HepG2 (cell line): ENCODE results near the gene NMT2. TPM values are rescaled to one million over a fixed set of nuclear protein-coding genes. Genes with fewer than 3 reads are reported as not detected.
A peak's percentile ranks its signal among the peaks of the same experiment; 100 is the strongest.

Experiments
- BRCA1 ChIP-seq: sonication (generic); formaldehyde crosslinking; IDR thresholded peaks from 2 replicates; pipeline ENCODE4 v1.4.0; 2020; ENCODE audit warnings: missing genetic modification reagents
- CAMTA2 ChIP-seq: sonication (generic); formaldehyde crosslinking; IDR thresholded peaks from 2 replicates; pipeline ENCODE4 v1.4.0; 2020; ENCODE audit warnings: mild to moderate bottlenecking, missing genetic modification reagents, borderline replicate concordance
- GLMP ChIP-seq: sonication (generic); formaldehyde crosslinking; IDR thresholded peaks from 2 replicates; pipeline ENCODE4 v1.9.0; 2021; ENCODE audit warnings: missing genetic modification reagents, mild to moderate bottlenecking, borderline replicate concordance
- KMT2A ChIP-seq: sonication (generic); formaldehyde crosslinking; IDR thresholded peaks from 2 replicates; pipeline ENCODE4 v1.4.0; 2020; ENCODE audit warnings: missing genetic modification reagents
- PRDM15 ChIP-seq: sonication (generic); formaldehyde crosslinking; IDR thresholded peaks from 2 replicates; pipeline ENCODE4 v1.4.0; 2020; ENCODE audit warnings: missing genetic modification reagents
- SRY ChIP-seq: sonication (generic); formaldehyde crosslinking; IDR thresholded peaks from 2 replicates; pipeline ENCODE4 v1.8.0; 2022; ENCODE audit warnings: mild to moderate bottlenecking, missing genetic modification reagents
- UBTF ChIP-seq: sonication (generic); formaldehyde crosslinking; IDR thresholded peaks from 2 replicates; pipeline ENCODE4 v1.4.0; 2020; ENCODE audit warnings: mild to moderate bottlenecking, missing genetic modification reagents
- ZNF10 ChIP-seq: sonication (generic); formaldehyde crosslinking; IDR thresholded peaks from 2 replicates; pipeline ENCODE4 v1.4.0; 2020; ENCODE audit warnings: mild to moderate bottlenecking, low read depth, missing genetic modification reagents, borderline replicate concordance
- ZNF407 ChIP-seq: sonication (generic); formaldehyde crosslinking; IDR thresholded peaks from one replicate; pipeline ENCODE4 v1.5.1; 2020; ENCODE audit warnings: mild to moderate bottlenecking, missing genetic modification reagents; ENCODE audit errors: not compliant biosample characterization
- ZNF607 ChIP-seq: sonication (generic); formaldehyde crosslinking; IDR thresholded peaks from 2 replicates; pipeline ENCODE4 v1.5.1; 2020; ENCODE audit warnings: missing genetic modification reagents, mild to moderate bottlenecking, borderline replicate concordance
- ZNF839 ChIP-seq: sonication (generic); formaldehyde crosslinking; IDR thresholded peaks from 2 replicates; pipeline ENCODE4 v1.4.0; 2020; ENCODE audit warnings: missing genetic modification reagents, mild to moderate bottlenecking, borderline replicate concordance
- polyA plus RNA-seq, 8 experiments: library from polyadenylated mRNA; depleted of rRNA in 3 of 8; stranded (reverse) in 7 of 8; unstranded in 1 of 8; fragments of >200 nt; fragmentation: Illumina TruSeq in 4 of 8; extraction: Trizol in 4 of 8; gene quantifications; 2 replicates each; pipeline versions ENCODE4 v1.2.1 to v1.2.3, GENCODE V29; 2011 to 2016; ENCODE audit warnings: low read depth in 4 of 8, missing spikeins in 1 of 8, mixed read lengths in 1 of 8; ENCODE audit not compliant: insufficient read depth in 1 of 8
- total RNA-seq, 5 experiments: library from RNA; depleted of rRNA; stranded (reverse); fragments of >200 nt; fragmentation: Illumina TruSeq; extraction: Trizol; gene quantifications; 2 replicates each; pipeline ENCODE4 v1.2.3, GENCODE V29; 2016; ENCODE audit warnings: low read depth in 1 of 5

Gene NMT2
- total and polyA plus RNA-seq, 2 of the 13 experiments (the other 11 are each of a cell fraction or from before 2014, with no cell fraction given): 10.1 to 23.8 TPM

- TF ChIP-seq GLMP (CRISPR knock-in tag): no peak
- TF ChIP-seq ZNF407: no peak
- TF ChIP-seq KMT2A: no peak; the same call in none of the 2 replicates
- no peak for TF ChIP-seq CAMTA2 (CRISPR knock-in tag)
- no peak for TF ChIP-seq PRDM15 (CRISPR knock-in tag)
- TF ChIP-seq ZNF607 (CRISPR knock-in tag): 0 out of 2 replicates have a peak, but pooled peaks have one; percentile 11
- TF ChIP-seq UBTF: peak; percentile 79; the same call in 1 of the 2 replicates
- TF ChIP-seq ZNF10 (CRISPR knock-in tag): no peak
- 0 out of 2 replicates have a peak, but pooled peaks have one; percentile 15 for TF ChIP-seq SRY
- no peak for TF ChIP-seq BRCA1 (CRISPR knock-in tag)
- no peak for TF ChIP-seq ZNF839 (CRISPR knock-in tag)
Measured at GRCh38 chr10:15167411-15168290, 842 bp downstream of the NMT2 start (continued).
